ENCODE results near the gene GJA5.

GJA5 gene

GRCh38 chr1:147723691-147724323, 36.6 kb downstream of the GJA5 start:
- Mint-ChIP-seq H3K36me3 (peaks cover 3% of the 10 kb centered on the region), H3K27ac (no peak overlapping the region), H3K27me3 (peaks cover 13% of the 10 kb centered on the region), H3K9me3 (ENCODE audit: low read depth) (no peaks in the 10 kb centered on the region), H3K4me1 (ENCODE audit: low read depth) (no peaks in the 10 kb centered on the region), H3K4me3 (no peak overlapping the region)

GRCh38 chr1:147722124-147722523, 38.3 kb downstream of the GJA5 start:
- H3K9me3 Mint-ChIP-seq (ENCODE audit: low read depth), result no peaks in the 10 kb centered on the region
- H3K27ac Mint-ChIP-seq, result no peak overlapping the region
- peaks cover 3% of the 10 kb centered on the region for H3K36me3 Mint-ChIP-seq
- H3K4me1 Mint-ChIP-seq (ENCODE audit: low read depth), result no peaks in the 10 kb centered on the region
- H3K4me3 Mint-ChIP-seq, result no peak overlapping the region
- H3K27me3 Mint-ChIP-seq, result peaks cover 16% of the 10 kb centered on the region

- Mint-ChIP-seq H3K36me3 (peaks cover 3% of the 10 kb centered on the region), H3K27ac (no peak overlapping the region), H3K9me3 (ENCODE audit: low read depth) (no peaks in the 10 kb centered on the region), H3K4me3 (no peak overlapping the region), H3K4me1 (ENCODE audit: low read depth) (no peaks in the 10 kb centered on the region), H3K27me3 (peaks cover 18% of the 10 kb centered on the region)
These were observed 38.7 kb downstream of the GJA5 start for GRCh38 chr1:147721716-147722115.

GRCh38 chr1:147720557-147720956, 39.8 kb downstream of the GJA5 start:
- peaks cover 22% of the 10 kb centered on the region for H3K27me3 Mint-ChIP-seq
- no peak overlapping the region for H3K4me3 Mint-ChIP-seq
- H3K27ac Mint-ChIP-seq, result no peak overlapping the region
- peaks cover 3% of the 10 kb centered on the region for H3K36me3 Mint-ChIP-seq
- no peaks in the 10 kb centered on the region for H3K9me3 Mint-ChIP-seq (ENCODE audit: low read depth)
- H3K4me1 Mint-ChIP-seq (ENCODE audit: low read depth), result no peaks in the 10 kb centered on the region

- H3K27ac Mint-ChIP-seq, result no peak overlapping the region
- no peaks in the 10 kb centered on the region for H3K9me3 Mint-ChIP-seq (ENCODE audit: low read depth)
- no peaks in the 10 kb centered on the region for H3K4me1 Mint-ChIP-seq (ENCODE audit: low read depth)
- peaks cover 25% of the 10 kb centered on the region for H3K27me3 Mint-ChIP-seq
- H3K36me3 Mint-ChIP-seq, result peaks cover 3% of the 10 kb centered on the region
- H3K4me3 Mint-ChIP-seq, result no peak overlapping the region
These were observed 40.6 kb downstream of the GJA5 start for GRCh38 chr1:147719711-147720225.

GRCh38 chr1:147719029-147719698, 41.2 kb downstream of the GJA5 start:
- Mint-ChIP-seq H3K4me1 (ENCODE audit: low read depth) (no peaks in the 10 kb centered on the region), H3K36me3 (peaks cover 3% of the 10 kb centered on the region), H3K9me3 (ENCODE audit: low read depth) (no peaks in the 10 kb centered on the region), H3K27me3 (peaks cover 31% of the 10 kb centered on the region), H3K27ac (no peak overlapping the region), H3K4me3 (no peak overlapping the region)

GRCh38 chr1:147717706-147718097, 42.7 kb downstream of the GJA5 start:
- no peak overlapping the region for H3K4me3 Mint-ChIP-seq
- H3K27ac Mint-ChIP-seq, result no peak overlapping the region
- peaks cover 31% of the 10 kb centered on the region for H3K27me3 Mint-ChIP-seq
- no peaks in the 10 kb centered on the region for H3K4me1 Mint-ChIP-seq (ENCODE audit: low read depth)
- H3K36me3 Mint-ChIP-seq, result peaks cover 3% of the 10 kb centered on the region
- no peaks in the 10 kb centered on the region for H3K9me3 Mint-ChIP-seq (ENCODE audit: low read depth)

- Mint-ChIP-seq H3K9me3 (ENCODE audit: low read depth) (no peaks in the 10 kb centered on the region), H3K27me3 (peaks cover 32% of the 10 kb centered on the region), H3K4me1 (ENCODE audit: low read depth) (no peaks in the 10 kb centered on the region), H3K36me3 (peaks cover 3% of the 10 kb centered on the region), H3K27ac (no peak overlapping the region), H3K4me3 (no peak overlapping the region)
These were observed 43.2 kb downstream of the GJA5 start for GRCh38 chr1:147717051-147717705.

GRCh38 chr1:147712605-147713004, 47.8 kb downstream of the GJA5 start:
- Mint-ChIP-seq H3K36me3 (no peaks in the 10 kb centered on the region), H3K27me3 (peaks cover 22% of the 10 kb centered on the region), H3K27ac (no peak overlapping the region), H3K4me3 (no peak overlapping the region), H3K4me1 (ENCODE audit: low read depth) (no peaks in the 10 kb centered on the region), H3K9me3 (ENCODE audit: low read depth) (no peaks in the 10 kb centered on the region)

Data from activated naive CD8-positive, alpha-beta T cell (primary cell).